ENCODE results near the gene BRINP2.

GRCh38 chr1:177309880-177310279 lies 139.1 kb downstream of the BRINP2 start:
- no peak for TF ChIP-seq CTCF (IDR thresholded peaks at IDR 0.05 in 4 of 5, conservative IDR thresholded peaks at IDR 0.05 in 1 of 5)
- no peak for TF ChIP-seq POLR2A (IDR thresholded peaks at IDR 0.05)
